GM18861 (cell line): ENCODE results near the gene TMEM233.

Experiments used
- ATAC-seq: cut with Tn5 transposase; IDR thresholded peaks from one replicate; pipeline ENCODE4 v1.9.1; 2021; ENCODE audit not compliant: unreplicated experiment

TMEM233 gene

DNA sequence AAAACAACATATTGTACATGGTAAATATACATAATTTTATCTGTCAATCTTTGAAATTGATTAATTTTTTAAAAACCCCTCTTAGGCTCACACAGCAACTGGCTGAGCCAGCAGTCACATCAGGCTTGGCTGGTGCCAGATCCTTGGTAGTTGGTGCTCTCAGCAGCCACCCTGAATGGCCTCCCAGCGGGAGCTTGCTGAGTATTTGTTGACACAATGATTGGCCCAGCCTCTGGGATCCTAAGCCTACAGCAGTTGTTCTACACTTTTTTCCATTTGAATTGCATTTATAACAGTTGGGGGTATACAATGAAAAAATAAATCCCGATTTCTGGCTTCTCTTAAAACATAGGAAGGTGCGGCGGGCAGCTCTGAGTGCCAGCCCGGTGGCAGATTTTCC, 85.5 kb downstream of the TMEM233 start:
- no peak for ATAC-seq

DNA sequence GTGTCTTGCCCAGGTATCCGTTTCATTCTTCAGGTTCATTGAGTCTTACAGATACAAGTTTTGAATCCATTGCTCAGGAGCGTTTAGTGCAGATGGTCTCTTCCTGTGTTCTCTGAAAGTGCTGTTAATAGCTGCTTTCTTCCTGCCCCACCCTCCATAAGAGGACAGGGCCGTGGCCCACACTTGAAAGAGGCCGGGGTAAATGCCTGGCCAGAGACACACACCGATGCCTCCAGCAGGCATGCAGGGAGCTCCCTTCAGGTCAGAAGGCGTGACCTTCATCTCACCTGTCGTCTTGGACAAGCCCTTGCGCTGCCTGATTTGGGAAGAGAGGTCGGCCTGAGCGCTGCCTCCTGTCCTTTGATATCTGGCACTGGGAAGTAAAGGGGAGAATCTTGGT, 85.9 kb downstream of the TMEM233 start:
- no peak for ATAC-seq

DNA sequence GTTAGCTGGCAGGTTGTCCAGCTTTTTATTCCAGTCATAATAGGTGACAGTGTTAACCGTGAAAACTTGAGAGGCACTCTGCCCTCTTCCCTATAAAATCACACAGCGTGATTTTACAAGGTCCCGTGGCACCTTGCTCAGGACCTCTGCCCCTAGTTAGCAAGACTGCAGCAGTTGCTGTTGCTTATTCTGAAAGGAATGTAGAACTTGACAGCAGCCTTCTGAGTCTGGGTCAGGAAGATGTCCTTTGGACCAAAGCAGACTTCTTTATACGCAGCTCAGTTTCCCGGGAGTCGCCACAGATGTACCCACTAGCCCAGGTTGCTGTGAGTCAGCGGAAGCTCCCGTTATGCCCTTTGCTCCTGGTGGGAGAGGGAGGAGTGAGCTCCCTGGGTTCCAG, 87.5 kb downstream of the TMEM233 start:
- no peak for ATAC-seq

DNA sequence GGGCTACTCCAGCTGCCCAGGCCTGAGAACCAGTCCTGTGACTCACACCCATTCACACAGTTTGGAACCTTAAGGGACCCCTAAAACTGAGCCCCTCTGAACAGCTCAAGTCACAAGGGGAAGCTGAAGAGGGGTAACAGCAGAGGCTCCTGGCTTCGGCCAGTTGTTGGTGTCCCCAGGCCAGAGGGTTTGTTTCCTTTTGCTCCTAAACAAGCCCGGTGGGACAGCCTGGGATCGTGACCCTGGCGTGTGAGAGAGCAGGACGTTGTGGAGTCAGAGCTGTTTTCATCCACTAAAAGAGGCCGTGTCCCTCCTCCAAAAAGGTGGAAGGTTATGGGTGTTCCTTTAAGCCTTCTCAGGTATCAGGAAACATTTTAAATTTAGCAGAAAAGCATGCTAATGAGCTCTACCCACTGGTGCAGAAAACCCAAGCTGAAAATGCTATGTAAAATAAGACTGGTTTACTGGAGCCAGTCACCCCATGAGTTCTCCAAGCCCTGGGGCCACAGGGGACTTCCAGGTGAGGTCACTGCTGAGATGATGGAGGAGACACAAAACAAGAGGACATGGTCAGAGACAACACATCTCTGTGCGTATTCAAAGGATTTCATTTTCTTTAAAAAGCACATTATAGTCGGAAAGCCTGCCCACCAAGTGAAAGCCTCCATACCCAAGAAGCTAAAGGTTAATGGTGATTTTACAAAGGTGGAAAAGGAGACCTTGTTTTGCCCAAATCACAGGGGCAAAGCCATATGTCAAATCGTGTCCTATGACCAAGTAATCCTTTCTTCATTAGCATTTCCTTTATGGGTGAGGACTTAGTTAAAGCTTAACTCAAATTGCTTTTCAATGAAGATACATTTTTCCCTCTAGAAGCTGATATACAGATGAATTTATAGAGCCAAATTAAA, 88.4 kb downstream of the TMEM233 start:
- ATAC-seq, result peak; percentile 56

DNA sequence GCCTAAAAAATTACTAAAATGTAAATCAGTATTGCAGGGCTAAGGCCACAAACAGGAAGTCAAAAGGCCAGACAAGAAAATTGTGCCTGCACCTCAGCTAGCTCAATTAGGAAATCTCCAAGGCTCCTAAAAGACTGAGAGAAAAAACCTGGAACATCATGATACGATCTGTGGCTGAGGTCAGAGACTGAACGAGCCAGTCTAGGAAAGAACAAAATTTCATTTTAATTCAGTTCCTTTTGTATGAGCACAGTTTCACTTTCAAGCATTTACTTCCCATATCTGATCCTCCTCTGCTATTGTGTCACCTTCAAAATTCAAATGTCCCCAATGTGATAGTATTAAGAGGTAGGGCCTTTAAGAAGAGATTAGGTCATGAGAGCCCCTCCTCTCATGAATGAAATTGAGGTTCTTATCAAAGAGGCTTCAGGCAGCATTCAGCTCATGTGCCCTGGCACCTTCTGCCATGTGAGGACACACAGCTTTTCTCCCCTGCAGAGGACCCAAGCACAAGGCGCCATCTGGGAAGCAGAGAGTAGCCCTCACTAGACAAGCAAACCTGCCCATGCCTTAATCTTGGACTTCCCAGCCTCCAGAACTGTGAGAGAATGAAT, 89.2 kb downstream of the TMEM233 start:
- ATAC-seq, result peak; percentile 33

DNA sequence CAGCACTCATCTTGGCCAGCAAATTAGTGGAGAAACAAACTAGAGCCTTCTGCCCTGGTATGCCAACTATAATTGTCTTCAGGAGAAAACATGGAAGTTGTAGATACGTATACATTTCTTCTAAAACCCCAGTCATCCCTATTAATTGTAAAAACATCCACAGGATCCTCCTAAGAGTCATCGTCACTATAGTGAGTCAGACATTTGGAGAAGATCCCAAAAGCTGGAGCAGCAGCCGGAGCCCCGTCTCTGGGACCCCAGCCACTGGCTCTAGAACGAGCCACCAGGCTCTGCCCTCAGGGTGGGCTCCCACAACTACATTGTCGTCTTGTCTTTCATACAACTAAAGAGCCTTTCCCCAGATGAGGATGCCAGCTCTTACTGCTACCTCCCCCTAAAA, 89.8 kb downstream of the TMEM233 start:
- ATAC-seq, result no peak

DNA sequence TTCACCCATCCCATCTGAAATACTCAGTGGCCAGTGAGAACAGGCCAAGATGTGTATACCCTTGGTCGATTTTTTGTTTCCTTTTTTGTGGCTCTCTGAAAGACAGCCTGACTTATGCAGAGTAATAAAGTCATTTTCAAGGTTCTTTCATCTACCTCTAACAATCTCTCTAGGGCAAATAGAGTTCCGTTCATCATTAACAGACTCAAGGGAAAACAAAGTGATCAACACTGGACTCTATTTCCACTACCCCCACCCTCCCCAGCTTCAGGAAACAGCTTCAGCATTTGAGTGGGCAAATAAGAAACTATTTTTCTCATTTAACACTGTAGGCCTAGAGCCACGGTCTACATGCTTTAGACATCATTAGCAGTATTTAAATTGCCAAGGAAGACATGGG, 90.2 kb downstream of the TMEM233 start:
- peak; percentile 28 for ATAC-seq

DNA sequence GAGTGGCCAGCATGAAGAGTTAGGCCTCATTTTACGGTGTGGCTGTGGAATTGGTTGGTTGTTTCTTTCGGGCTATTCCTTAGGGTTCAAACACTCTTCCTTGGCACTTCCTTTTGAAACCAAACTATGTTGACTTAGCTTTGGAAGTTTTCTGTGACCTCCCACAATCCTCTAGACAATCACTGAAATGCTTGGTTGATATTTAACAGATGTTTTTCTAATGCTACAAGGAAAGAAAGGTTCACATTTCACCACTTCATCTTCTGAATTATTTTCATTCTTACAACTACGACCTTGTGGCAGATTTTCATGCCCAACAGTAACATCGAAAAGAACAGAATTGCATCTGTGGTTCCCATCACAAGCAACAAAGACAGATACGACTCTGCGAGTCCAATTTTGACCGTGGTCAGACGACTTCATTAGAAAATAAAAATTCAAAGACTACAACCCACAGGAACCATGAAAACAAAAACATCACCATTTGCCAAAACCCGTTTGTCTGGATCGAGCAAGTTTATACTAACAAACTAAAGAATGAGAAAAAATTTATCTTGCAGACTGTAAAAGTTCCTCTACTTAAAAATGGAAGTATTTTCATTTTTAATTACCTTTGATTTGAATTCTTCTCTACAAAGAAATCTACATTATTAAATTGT, 91.3 kb downstream of the TMEM233 start:
- no peak for ATAC-seq

DNA sequence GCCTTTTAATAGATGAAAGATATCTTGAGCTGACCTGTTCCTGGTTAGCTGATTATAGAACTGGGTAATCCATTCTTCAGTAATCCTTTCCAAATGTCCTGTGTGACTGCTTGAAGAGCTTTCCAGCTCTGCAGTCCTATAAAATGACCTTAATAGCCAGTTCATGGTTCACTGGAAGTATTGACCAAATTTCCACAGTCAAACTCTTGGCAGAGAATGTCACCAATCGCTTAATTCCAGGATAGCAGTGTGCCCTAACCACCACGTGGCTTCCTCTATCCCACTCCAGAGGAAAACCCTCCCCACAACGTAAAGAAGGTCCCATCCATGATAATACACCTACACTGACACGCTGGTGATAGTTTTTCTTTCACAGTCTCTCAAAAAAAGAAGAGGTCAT, 91.8 kb downstream of the TMEM233 start:
- no peak for ATAC-seq

DNA sequence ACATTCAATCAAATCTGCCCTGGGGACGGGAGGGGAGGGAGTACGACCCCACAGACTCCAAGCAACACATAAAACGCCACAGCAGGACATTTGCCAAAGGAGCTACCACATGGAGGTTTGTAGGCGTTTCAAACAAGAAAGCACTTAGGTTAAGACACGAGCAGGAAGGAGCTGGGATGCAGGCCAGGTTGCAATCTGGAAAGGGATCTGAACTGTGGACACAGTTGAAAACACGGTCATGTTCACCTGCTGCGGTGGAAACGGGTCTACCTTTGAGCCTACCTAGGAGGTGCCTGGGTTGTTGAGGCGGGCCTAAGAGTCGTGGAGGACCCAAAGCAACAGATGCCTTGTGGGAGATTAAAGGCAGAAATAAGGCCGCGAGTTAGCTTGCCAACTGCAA, 92.8 kb downstream of the TMEM233 start:
- no peak for ATAC-seq

DNA sequence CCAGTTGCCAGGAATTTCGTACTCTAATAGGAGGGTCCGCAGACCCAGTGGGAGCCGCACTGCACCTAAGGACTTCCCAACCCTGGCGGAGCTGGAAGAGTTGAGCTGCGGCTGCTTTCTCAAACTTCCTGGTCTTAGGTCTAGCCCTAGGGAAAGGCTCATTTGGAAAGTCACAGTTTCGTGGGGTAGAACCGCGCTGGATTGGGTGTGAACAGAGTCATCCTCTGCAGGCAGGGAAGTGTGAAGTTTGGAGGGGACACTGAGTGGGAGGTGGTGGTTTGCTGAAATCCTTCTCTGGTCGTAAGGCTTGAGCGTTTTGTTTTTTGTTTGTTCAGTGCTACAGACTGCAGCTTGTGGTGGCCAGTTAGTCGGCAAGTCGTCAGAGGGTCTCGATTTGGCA, 93.2 kb downstream of the TMEM233 start:
- ATAC-seq, result no peak

DNA sequence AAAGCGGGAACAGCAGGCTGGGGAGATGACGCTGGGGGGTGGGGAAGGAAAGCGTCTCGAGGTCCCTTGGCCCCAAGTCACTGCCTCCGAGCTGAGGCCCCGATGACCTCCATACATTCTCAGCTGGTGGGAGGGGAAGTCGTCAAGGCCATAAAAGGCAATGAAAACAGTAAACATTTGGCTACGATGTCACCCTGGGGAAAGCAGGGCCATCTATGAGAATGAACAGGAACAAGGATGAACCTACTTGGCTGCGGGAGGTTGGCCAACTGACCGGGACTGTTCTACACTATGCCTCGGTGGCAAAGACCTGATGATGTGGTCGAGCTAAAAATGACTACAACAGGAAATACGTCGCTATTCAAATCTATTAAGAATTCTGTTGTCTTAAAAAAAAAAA, 93.8 kb downstream of the TMEM233 start:
- no peak for ATAC-seq

DNA sequence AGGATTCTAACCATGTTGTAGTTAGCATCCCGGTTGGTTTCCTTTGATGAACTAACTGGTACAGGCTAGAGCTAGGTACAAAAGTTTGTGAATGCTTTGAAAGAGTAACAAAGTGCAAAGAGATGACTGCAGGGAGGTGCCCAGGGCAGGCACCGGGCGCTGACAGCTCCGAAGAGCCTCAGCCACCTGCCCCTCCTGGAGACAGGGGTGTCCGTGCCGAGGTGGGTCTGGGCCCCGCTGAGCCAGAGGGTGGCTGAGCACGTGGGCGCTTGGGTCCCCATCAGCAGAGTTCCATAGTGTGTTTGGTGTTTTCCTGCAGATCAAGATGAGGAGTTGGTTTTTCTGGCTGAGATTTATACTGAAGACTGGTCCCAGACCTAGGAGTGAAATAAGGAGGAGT, 94.3 kb downstream of the TMEM233 start:
- no peak for ATAC-seq

DNA sequence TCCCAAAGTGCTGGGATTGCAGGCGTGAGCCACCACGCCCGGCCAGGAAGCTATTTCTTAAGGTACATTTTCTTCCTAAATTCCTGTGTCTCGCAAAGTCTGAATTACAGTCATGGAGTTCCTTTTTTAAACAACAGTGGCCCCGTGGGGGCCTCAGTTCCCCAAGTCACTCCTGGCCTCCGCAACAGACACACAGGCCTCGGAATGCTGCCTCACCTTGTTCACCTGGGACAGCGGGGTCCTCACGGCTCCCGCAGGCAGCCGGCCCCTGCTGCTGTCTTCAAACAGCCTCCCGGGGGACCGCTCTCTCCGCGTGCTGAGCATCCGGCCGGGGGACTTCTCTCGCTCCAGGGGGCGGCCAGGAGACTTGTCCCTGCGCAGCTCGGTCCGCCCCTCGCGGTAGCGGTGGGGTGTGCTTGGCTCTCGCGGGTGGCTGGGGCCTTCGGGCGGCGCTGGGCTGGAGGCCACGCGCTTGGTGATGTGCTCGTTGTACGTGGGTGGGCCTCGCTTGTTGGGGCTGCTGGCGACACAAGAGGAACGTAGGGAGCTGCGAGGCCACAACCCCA, 96.4 kb downstream of the TMEM233 start:
- ATAC-seq, result no peak

DNA sequence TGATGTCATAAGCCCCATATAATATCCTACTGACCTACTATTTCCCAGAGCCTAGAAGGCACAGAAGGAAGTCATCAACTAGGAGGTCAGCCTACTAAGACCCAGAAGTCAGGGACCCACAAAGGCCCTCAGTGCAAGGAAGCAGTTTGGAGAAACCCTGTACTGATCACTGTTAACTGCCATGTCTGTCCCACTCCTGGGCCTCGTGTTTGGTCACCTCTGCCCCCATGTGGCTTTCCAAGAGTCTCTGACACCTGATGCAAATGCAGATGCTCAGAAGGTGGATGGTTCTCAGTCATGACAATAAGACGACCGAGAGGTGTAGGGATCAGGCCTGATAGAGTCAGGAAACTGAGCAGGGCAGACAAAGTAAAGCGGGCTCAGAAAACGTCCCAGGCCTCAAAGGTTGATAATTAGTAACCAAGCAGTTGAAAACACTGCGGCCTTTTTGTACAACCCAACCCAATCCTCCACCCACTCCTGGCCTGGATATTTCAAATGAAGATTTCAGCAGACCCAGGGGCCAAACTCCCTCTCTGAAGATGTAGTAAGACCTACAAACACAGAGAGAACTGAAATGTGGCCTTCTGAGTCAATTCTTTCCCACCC, 97.7 kb downstream of the TMEM233 start:
- no peak for ATAC-seq

DNA sequence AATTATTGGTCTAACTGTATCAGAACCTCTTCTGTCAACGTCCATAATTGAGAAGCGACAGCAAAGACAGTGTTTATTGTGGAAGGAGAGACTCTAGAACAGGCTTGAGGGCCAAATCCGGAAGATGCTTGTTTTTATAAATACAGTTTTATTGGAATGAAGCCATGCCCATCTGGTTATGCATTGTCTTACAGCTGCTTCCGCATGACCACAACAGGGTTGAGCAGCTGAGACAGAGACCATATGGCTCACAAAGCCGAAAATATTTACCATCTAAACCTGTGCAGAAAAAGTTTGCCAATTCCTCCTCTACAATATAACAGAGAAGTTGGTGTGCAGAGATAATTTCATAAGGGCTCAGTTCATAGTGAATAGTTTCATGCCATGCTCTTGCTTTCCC, 98.8 kb downstream of the TMEM233 start:
- no peak for ATAC-seq
